ENCODE results near the gene DYRK1B. TPM values are rescaled to one million over a fixed set of nuclear protein-coding genes. Genes with fewer than 3 reads are reported as not detected.

Gene DYRK1B
- total RNA-seq, 1 experiment from 2014 or later: 12.2 TPM

- TF ChIP-seq, protein P1, sequence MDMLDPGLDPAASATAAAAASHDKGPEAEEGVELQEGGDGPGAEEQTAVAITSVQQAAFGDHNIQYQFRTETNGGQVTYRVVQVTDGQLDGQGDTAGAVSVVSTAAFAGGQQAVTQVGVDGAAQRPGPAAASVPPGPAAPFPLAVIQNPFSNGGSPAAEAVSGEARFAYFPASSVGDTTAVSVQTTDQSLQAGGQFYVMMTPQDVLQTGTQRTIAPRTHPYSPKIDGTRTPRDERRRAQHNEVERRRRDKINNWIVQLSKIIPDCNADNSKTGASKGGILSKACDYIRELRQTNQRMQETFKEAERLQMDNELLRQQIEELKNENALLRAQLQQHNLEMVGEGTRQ (CRISPR knock-in tag; IDR thresholded peaks at IDR 0.05): peak; percentile 46; the same call in 1 of the 2 replicates
- TF ChIP-seq USF1 (CRISPR knock-in tag; IDR thresholded peaks at IDR 0.05) (0 out of 2 replicates have a peak, but pooled peaks have one; percentile 1), ETV6 (CRISPR knock-in tag; IDR thresholded peaks at IDR 0.05) (0 out of 2 replicates have a peak, but pooled peaks have one; percentile 24), TP53 (CRISPR knock-in tag; IDR thresholded peaks at IDR 0.05) (no peak), NFE2L1 (CRISPR knock-in tag; IDR thresholded peaks at IDR 0.05) (0 out of 2 replicates have a peak, but pooled peaks have one; percentile 39), ZNF121 (CRISPR knock-in tag; IDR thresholded peaks at IDR 0.05) (no peak), KAT7 (CRISPR knock-in tag; IDR thresholded peaks at IDR 0.05; ENCODE audit: borderline replicate concordance) (0 out of 2 replicates have a peak, but pooled peaks have one; percentile 4)
- TF ChIP-seq, protein P2, sequence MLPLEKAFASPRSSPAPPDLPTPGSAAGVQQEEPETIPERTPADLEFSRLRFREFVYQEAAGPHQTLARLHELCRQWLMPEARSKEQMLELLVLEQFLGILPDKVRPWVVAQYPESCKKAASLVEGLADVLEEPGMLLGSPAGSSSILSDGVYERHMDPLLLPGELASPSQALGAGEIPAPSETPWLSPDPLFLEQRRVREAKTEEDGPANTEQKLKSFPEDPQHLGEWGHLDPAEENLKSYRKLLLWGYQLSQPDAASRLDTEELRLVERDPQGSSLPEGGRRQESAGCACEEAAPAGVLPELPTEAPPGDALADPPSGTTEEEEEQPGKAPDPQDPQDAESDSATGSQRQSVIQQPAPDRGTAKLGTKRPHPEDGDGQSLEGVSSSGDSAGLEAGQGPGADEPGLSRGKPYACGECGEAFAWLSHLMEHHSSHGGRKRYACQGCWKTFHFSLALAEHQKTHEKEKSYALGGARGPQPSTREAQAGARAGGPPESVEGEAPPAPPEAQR (CRISPR knock-in tag; IDR thresholded peaks at IDR 0.05): no peak
Observed at GRCh38 chr19:39845933-39846677, 12.1 kb upstream of the DYRK1B start, which contains the start of gene FBL (continued).

GRCh38 chr19:39845584-39845932, 11.6 kb upstream of the DYRK1B start:
- Mint-ChIP-seq H3K4me1 (peaks cover 40% of the 10 kb centered on the region), H3K9me3 (no peaks in the 10 kb centered on the region), H3K4me3 (peak overlapping the region; percentile 94), H3K36me3 (no peaks in the 10 kb centered on the region; the same call in 1 of the 2 replicates), H3K27ac (peak overlapping the region; percentile 52; the same call in 1 of the 2 replicates), H3K27me3 (ENCODE audit: low read depth) (peaks cover 6% of the 10 kb centered on the region)
- ChIA-PET POLR2A (no interaction called here), CTCF (interaction anchor here (0.9 to 3.7 kb wide), 7 partner anchors 36 to 320 kb away, joined by 3 to 16 read pairs (median 5); no protein-coding TSS in a partner anchor)
- TF ChIP-seq KAT7 (CRISPR knock-in tag; IDR thresholded peaks at IDR 0.05; ENCODE audit: borderline replicate concordance) (0 out of 2 replicates have a peak, but pooled peaks have one; percentile 41), SOX15 (CRISPR knock-in tag; IDR thresholded peaks at IDR 0.05) (no peak)
- DNase-seq (ENCODE audit: low spot score) (no peak), ATAC-seq (no peak)

- DNase-seq (ENCODE audit: low spot score) (no peak), ATAC-seq (no peak)
- POLR2A ChIA-PET: interaction anchor here (0.6 kb wide), 1 partner anchor 116 kb away, joined by 4 read pairs; no protein-coding TSS in a partner anchor
- no peaks in the 10 kb centered on the region for H3K9me3 Mint-ChIP-seq
- H3K4me3 Mint-ChIP-seq: peak overlapping the region; percentile 94
- CTCF ChIA-PET: interaction anchor here (0.9 to 3.7 kb wide), 7 partner anchors 11 to 236 kb away, joined by 3 to 22 read pairs (median 5); partner anchors contain the start of gene DYRK1B
- peaks cover 2% of the 10 kb centered on the region; the same call in 1 of the 2 replicates for H3K36me3 Mint-ChIP-seq
- peak overlapping the region; percentile 62; the same call in 1 of the 2 replicates for H3K27ac Mint-ChIP-seq
- H3K27me3 Mint-ChIP-seq (ENCODE audit: low read depth): peaks cover 6% of the 10 kb centered on the region
- peaks cover 40% of the 10 kb centered on the region for H3K4me1 Mint-ChIP-seq
- TF ChIP-seq SP1 (CRISPR knock-in tag; conservative IDR thresholded peaks at IDR 0.05) (no peak), RORB (CRISPR knock-in tag; IDR thresholded peaks at IDR 0.05) (no peak), CREM (CRISPR knock-in tag; IDR thresholded peaks at IDR 0.05) (no peak), ZNF219 (CRISPR knock-in tag; IDR thresholded peaks at IDR 0.05; ENCODE audit: borderline replicate concordance) (no peak), IRF2 (CRISPR knock-in tag; IDR thresholded peaks at IDR 0.05; ENCODE audit: borderline replicate concordance, low read depth) (no peak), ZBTB21 (CRISPR knock-in tag; IDR thresholded peaks at IDR 0.05; ENCODE audit: borderline replicate concordance) (no peak), FOXK1 (CRISPR knock-in tag; IDR thresholded peaks at IDR 0.05) (no peak)
- TF ChIP-seq, protein P3, sequence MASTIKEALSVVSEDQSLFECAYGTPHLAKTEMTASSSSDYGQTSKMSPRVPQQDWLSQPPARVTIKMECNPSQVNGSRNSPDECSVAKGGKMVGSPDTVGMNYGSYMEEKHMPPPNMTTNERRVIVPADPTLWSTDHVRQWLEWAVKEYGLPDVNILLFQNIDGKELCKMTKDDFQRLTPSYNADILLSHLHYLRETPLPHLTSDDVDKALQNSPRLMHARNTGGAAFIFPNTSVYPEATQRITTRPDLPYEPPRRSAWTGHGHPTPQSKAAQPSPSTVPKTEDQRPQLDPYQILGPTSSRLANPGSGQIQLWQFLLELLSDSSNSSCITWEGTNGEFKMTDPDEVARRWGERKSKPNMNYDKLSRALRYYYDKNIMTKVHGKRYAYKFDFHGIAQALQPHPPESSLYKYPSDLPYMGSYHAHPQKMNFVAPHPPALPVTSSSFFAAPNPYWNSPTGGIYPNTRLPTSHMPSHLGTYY (CRISPR knock-in tag; IDR thresholded peaks at IDR 0.05): no peak
- TF ChIP-seq, protein P4, sequence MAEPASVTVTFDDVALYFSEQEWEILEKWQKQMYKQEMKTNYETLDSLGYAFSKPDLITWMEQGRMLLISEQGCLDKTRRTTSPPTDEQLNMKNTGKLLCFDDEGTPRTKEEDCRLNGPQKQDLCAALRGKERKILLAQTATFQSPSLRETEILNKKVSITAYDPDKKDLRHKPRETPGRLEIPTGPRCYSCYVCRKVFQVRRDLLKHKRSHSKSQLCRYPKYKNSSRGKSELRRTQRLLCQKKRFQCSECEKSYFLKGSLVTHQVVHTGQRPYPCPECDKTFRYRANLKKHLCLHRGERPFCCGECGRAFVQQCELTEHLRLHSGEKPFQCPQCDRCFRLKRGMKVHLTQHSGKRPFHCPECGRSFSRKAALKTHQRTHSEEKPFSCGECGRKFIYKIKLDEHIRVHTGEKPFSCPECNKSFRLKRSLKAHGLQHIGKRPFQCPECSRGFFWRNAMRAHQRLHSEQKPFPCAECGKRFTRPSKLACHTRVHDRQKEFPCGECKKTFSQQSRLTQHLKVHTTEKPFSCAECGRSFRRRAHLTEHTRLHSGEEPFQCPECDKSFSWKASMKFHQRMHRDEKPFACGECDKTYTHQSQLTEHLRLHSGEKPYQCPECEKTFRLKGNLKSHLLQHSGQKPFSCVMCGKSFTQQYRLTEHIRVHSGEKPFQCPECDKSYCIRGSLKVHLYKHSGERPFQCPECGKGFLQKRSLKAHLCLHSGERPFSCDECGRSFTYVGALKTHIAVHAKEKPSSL (CRISPR knock-in tag; conservative IDR thresholded peaks at IDR 0.05): no peak
- TF ChIP-seq, protein P5, sequence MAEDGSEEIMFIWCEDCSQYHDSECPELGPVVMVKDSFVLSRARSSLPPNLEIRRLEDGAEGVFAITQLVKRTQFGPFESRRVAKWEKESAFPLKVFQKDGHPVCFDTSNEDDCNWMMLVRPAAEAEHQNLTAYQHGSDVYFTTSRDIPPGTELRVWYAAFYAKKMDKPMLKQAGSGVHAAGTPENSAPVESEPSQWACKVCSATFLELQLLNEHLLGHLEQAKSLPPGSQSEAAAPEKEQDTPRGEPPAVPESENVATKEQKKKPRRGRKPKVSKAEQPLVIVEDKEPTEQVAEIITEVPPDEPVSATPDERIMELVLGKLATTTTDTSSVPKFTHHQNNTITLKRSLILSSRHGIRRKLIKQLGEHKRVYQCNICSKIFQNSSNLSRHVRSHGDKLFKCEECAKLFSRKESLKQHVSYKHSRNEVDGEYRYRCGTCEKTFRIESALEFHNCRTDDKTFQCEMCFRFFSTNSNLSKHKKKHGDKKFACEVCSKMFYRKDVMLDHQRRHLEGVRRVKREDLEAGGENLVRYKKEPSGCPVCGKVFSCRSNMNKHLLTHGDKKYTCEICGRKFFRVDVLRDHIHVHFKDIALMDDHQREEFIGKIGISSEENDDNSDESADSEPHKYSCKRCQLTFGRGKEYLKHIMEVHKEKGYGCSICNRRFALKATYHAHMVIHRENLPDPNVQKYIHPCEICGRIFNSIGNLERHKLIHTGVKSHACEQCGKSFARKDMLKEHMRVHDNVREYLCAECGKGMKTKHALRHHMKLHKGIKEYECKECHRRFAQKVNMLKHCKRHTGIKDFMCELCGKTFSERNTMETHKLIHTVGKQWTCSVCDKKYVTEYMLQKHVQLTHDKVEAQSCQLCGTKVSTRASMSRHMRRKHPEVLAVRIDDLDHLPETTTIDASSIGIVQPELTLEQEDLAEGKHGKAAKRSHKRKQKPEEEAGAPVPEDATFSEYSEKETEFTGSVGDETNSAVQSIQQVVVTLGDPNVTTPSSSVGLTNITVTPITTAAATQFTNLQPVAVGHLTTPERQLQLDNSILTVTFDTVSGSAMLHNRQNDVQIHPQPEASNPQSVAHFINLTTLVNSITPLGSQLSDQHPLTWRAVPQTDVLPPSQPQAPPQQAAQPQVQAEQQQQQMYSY (CRISPR knock-in tag; IDR thresholded peaks at IDR 0.05): no peak
- TF ChIP-seq, protein P6, sequence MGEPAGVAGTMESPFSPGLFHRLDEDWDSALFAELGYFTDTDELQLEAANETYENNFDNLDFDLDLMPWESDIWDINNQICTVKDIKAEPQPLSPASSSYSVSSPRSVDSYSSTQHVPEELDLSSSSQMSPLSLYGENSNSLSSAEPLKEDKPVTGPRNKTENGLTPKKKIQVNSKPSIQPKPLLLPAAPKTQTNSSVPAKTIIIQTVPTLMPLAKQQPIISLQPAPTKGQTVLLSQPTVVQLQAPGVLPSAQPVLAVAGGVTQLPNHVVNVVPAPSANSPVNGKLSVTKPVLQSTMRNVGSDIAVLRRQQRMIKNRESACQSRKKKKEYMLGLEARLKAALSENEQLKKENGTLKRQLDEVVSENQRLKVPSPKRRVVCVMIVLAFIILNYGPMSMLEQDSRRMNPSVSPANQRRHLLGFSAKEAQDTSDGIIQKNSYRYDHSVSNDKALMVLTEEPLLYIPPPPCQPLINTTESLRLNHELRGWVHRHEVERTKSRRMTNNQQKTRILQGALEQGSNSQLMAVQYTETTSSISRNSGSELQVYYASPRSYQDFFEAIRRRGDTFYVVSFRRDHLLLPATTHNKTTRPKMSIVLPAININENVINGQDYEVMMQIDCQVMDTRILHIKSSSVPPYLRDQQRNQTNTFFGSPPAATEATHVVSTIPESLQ (CRISPR knock-in tag; IDR thresholded peaks at IDR 0.05): no peak
Observed at GRCh38 chr19:39845172-39845571, 11.2 kb upstream of the DYRK1B start.

Measured in WTC11 (cell line).